A549 (cell line): ENCODE results near the gene EVI2A. TPM values are rescaled to one million over a fixed set of nuclear protein-coding genes. Genes with fewer than 3 reads are reported as not detected.
"Not testable (repeated sequence)": the region's sequence is repeated elsewhere in the genome, so short reads cannot be mapped to it uniquely, and the experiment has no call there.

Experiments used
- ATAC-seq, 2 experiments: fragments of 200-7000 bp in 1 of 2; fragments of >200 bp in 1 of 2; cut with Nextera tagmentation in 1 of 2; cut with Tn5 transposase in 1 of 2; 3 replicates each; pipeline versions ENCODE4 v1.8.0 to v1.9.1; 2018 to 2020; ENCODE audit warnings: mild to moderate bottlenecking in 1 of 2, moderate library complexity in 1 of 2
- CTCF ChIA-PET: fragments of 300-600 bp; sonication (Branson Sonifier 250); formaldehyde crosslinking; extraction: SDS; loops from one replicate; lab custom pipeline; 2021; ENCODE audit warnings: antibody characterized with exemption, inconsistent platforms; lab: Yijun Ruan, JAX
- POLR2A ChIA-PET: fragments of 350-600 bp; formaldehyde crosslinking; extraction: SDS; loops from one replicate; lab custom pipeline; 2021; ENCODE audit warnings: antibody characterized with exemption, inconsistent platforms; lab: Yijun Ruan, JAX
- DNase-seq, 2 experiments: peaks; one replicate each; pipeline versions ENCODE4 v3.0.0 to v3.0.0-alpha.2; 2011 to 2016; ENCODE audit warnings: low read depth in 1 of 2, low spot score in 1 of 2
- FAIRE-seq: peaks from 2 replicates; lab custom pipeline; 2011; peaks lifted over from hg19 to GRCh38; lab: Jason Lieb, UNC
- H3K27ac ChIP-seq, 2 experiments: fragments of >200 bp; sonication (Bioruptor Twin); formaldehyde crosslinking; 3 replicates each; pipeline ENCODE4 v1.5.1; 2016 to 2017
- H3K4me1 ChIP-seq: fragments of >200 bp; sonication (Bioruptor Twin); formaldehyde crosslinking; 3 replicates; pipeline ENCODE4 v1.6.1; 2016
- H3K4me2 ChIP-seq: fragments of >200 bp; sonication (Bioruptor Twin); formaldehyde crosslinking; 3 replicates; pipeline ENCODE4 v1.6.1; 2016
- H3K4me3 ChIP-seq: fragments of >200 bp; sonication (Bioruptor Twin); formaldehyde crosslinking; 3 replicates; pipeline ENCODE4 v1.5.1; 2016
- H3K9me3 ChIP-seq: fragments of >200 bp; sonication (Bioruptor Twin); formaldehyde crosslinking; 3 replicates; pipeline ENCODE4 v1.6.1; 2016
- CBX8 ChIP-seq: fragments of 200-600 bp; sonication (generic); IDR thresholded peaks from 2 replicates; pipeline ENCODE4 v1.6.1; 2016
- EHMT2 ChIP-seq: fragments of 200-600 bp; sonication (generic); IDR thresholded peaks from 2 replicates; pipeline ENCODE4 v1.6.1; 2016; ENCODE audit warnings: antibody characterized with exemption, low read depth, mild to moderate bottlenecking, moderate library complexity
- EP300 ChIP-seq, 2 experiments: fragments of >200 bp; sonication (Bioruptor Twin); formaldehyde crosslinking; IDR thresholded peaks; 2 replicates in 1 of 2; 3 replicates in 1 of 2; pipeline ENCODE4 v1.6.1; 2016 to 2017
- GATA3 ChIP-seq: IDR thresholded peaks from 2 replicates; pipeline ENCODE4 v1.6.1; 2012; ENCODE audit warnings: borderline replicate concordance
- KDM1A ChIP-seq: fragments of 200-600 bp; sonication (generic); IDR thresholded peaks from 2 replicates; pipeline ENCODE4 v1.6.1; 2016; ENCODE audit warnings: low read depth, mild to moderate bottlenecking
- KDM5A ChIP-seq: fragments of 200-600 bp; sonication (generic); IDR thresholded peaks from 2 replicates; pipeline ENCODE4 v1.6.1; 2016; ENCODE audit warnings: antibody characterized with exemption, mild to moderate bottlenecking
- MAFK ChIP-seq: fragments of 450-650 bp; IDR thresholded peaks from 2 replicates; pipeline ENCODE4 v1.6.1; 2014; ENCODE audit not compliant: partially characterized antibody
- MAZ ChIP-seq: fragments of 150-350 bp; IDR thresholded peaks from 2 replicates; pipeline ENCODE4 v1.6.1; 2014; ENCODE audit warnings: antibody characterized with exemption, low read depth, low read length, borderline replicate concordance
- PHF8 ChIP-seq: fragments of 200-600 bp; sonication (generic); IDR thresholded peaks from 2 replicates; pipeline ENCODE4 v1.6.1; 2016; ENCODE audit warnings: low read depth, mild to moderate bottlenecking, antibody characterized with exemption, moderate library complexity, borderline replicate concordance
- RAD21 ChIP-seq, 2 experiments: fragments of >200 bp in 1 of 2; sonication (Bioruptor Twin) in 1 of 2; formaldehyde crosslinking in 1 of 2; IDR thresholded peaks in 1 of 2; conservative IDR thresholded peaks in 1 of 2; 2 replicates in 1 of 2; 3 replicates in 1 of 2; pipeline ENCODE4 v1.6.1; 2012 to 2018; ENCODE audit warnings: inconsistent platforms in 1 of 2
- RCOR1 ChIP-seq: fragments of 150-350 bp; IDR thresholded peaks from 2 replicates; pipeline ENCODE4 v1.6.1; 2014; ENCODE audit warnings: antibody characterized with exemption, low read length, low read depth
- RNF2 ChIP-seq: fragments of 200-600 bp; sonication (generic); IDR thresholded peaks from 2 replicates; pipeline ENCODE4 v1.6.1; 2016; ENCODE audit warnings: low read depth, mild to moderate bottlenecking, antibody characterized with exemption, moderate library complexity, borderline replicate concordance
- ZC3H11A ChIP-seq: fragments of 450-650 bp; IDR thresholded peaks from 2 replicates; pipeline ENCODE4 v1.6.1; 2014; ENCODE audit warnings: antibody characterized with exemption, mild to moderate bottlenecking
- WGBS: methylation state at CpG from one replicate; pipeline ENCODE4 v1.1.6; 2017; ENCODE audit errors: missing lambda C conversion rate; 5-methylcytosine and 5-hydroxymethylcytosine counted together
- polyA plus RNA-seq, 4 experiments: library from polyadenylated mRNA; depleted of rRNA in 3 of 4; stranded (reverse); fragments of >200 nt; fragmentation: RNase III in 1 of 4; extraction: RNeasy Plus Mini Kit Qiagen cat#74134 plus additional on column Dnase treatment in 1 of 4; gene quantifications; 2 replicates in 3 of 4; 3 replicates in 1 of 4; pipeline ENCODE4 v1.2.3, GENCODE V29; 2011 to 2017
- TF ChIP-seq, protein P1 (sequence below): IDR thresholded peaks from 2 replicates; pipeline ENCODE4 v1.6.1; 2012
- TF ChIP-seq, protein P2 (sequence below): fragments of >200 bp; sonication (Bioruptor Twin); formaldehyde crosslinking; IDR thresholded peaks from 3 replicates; pipeline ENCODE4 v1.6.1; 2016

The EVI2A gene
- polyA plus RNA-seq, 2 of the 4 experiments (the other 2 are of a cell fraction), result not detected

DNA sequence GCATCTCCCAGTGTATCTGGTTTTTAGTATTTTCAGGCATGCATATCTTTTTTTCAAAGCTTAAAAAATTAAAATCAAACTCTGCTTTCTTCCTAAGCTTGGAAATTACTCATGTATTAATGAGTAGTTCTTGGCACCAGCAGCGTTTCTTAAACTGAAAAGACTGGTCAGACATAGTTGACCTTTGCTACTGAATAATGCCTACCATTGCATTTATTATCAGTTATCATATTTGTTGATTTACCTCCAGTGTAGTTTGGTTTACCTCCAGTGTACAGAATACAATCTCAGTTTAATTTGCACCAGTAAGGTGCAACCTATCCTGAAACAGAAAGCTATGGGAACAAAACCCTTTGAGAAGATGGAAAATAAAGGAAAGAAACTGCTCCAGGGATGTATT lies 34.5 kb upstream of the EVI2A start:
- ATAC-seq, result no peak
- Histone ChIP-seq H3K4me1 (peaks cover 10% of the 10 kb centered on the region; the same call in 2 of the 3 replicates), H3K4me2 (no peak overlapping the region)
- CTCF ChIA-PET, result interaction anchor here (0.8 to 1.6 kb wide), 4 partner anchors 8 to 487 kb away, joined by 3 to 5 read pairs (median 4); no protein-coding TSS in a partner anchor
- no peak for TF ChIP-seq CBX8
- TF ChIP-seq MAFK, result peak; percentile 64
- TF ChIP-seq, all 56 proteins: peak for 1
- FAIRE-seq, result peak; percentile 46
- no peak for DNase-seq
- Histone ChIP-seq H3K4me3 (no peak overlapping the region), H3K9me3 (no peaks in the 10 kb centered on the region), H3K27ac (no peak overlapping the region)
- POLR2A ChIA-PET, result no interaction called here
- 83% methylated on average over 1 of the region's 1 CpG for WGBS

DNA sequence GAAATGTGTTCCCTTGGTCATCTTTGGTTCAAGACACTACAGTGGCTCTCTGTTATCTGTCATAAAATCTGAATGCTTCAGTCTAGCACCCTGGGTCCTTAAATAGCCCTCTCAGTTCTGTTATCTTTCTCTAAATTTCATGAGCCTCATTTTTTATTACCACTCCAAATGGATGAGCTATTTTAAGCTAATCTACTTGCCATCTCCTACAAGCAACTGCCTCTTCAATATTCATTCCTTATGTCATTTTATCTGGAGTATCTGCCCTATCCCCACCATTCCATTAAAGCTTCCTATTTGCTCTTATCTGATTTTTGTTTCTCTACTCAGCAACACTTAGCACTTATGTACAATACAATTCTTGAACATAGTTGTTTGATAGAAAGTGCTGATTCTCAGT lies 28.0 kb upstream of the EVI2A start:
- Histone ChIP-seq H3K4me1 (no peaks in the 10 kb centered on the region), H3K27ac (no peak overlapping the region), H3K4me3 (no peak overlapping the region), H3K4me2 (no peak overlapping the region)
- no peak for DNase-seq
- POLR2A ChIA-PET, result no interaction called here
- ATAC-seq, result no peak
- FAIRE-seq, result no peak
- TF ChIP-seq, protein P1, sequence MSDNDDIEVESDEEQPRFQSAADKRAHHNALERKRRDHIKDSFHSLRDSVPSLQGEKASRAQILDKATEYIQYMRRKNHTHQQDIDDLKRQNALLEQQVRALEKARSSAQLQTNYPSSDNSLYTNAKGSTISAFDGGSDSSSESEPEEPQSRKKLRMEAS, result no peak
- TF ChIP-seq EHMT2 (no peak), KDM5A (no peak), RNF2 (no peak), MAZ (no peak), PHF8 (no peak), RAD21 (conservative IDR thresholded peaks at IDR 0.05 in 1 of 2, IDR thresholded peaks at IDR 0.05 in 1 of 2) (no peak), KDM1A (no peak), ZC3H11A (no peak), RCOR1 (no peak), EP300 (IDR thresholded peaks at IDR 0.05) (no peak), CBX8 (no peak)
- TF ChIP-seq, protein P2, sequence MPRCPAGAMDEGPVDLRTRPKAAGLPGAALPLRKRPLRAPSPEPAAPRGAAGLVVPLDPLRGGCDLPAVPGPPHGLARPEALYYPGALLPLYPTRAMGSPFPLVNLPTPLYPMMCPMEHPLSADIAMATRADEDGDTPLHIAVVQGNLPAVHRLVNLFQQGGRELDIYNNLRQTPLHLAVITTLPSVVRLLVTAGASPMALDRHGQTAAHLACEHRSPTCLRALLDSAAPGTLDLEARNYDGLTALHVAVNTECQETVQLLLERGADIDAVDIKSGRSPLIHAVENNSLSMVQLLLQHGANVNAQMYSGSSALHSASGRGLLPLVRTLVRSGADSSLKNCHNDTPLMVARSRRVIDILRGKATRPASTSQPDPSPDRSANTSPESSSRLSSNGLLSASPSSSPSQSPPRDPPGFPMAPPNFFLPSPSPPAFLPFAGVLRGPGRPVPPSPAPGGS, result no peak
- TF ChIP-seq, all 56 proteins: peak for 0
- CTCF ChIA-PET, result no interaction called here
- H3K9me3 ChIP-seq, result no peaks in the 10 kb centered on the region

- 89% methylated on average over 16 of the region's 34 CpGs for WGBS
Observed at GRCh38 chr17:31345191-31345747, 23.8 kb upstream of the EVI2A start.

GRCh38 chr17:31339906-31340661 lies 18.7 kb upstream of the EVI2A start:
- ChIA-PET POLR2A (no interaction called here), CTCF (interaction anchor here (0.6 to 1.5 kb wide), 7 partner anchors 33 to 1000 kb away, joined by 3 read pairs; no protein-coding TSS in a partner anchor)
- H3K4me3 ChIP-seq, result no peak overlapping the region
- DNase-seq (no peak), FAIRE-seq (peak; percentile 88), ATAC-seq (no peak; a peak in 1 of 6 replicates)
- H3K4me2 ChIP-seq, result no peak overlapping the region
- no peaks in the 10 kb centered on the region for H3K9me3 ChIP-seq
- 87% methylated on average over 6 of the region's 6 CpGs for WGBS
- no peak for TF ChIP-seq GATA3
- TF ChIP-seq PHF8, result 0 out of 2 replicates have a peak, but pooled peaks have one; percentile 18
- no peaks in the 10 kb centered on the region for H3K4me1 ChIP-seq
- H3K27ac ChIP-seq, result no peak overlapping the region

More at GRCh38 chr17:31345191-31345747, 23.8 kb upstream of the EVI2A start:
- POLR2A ChIA-PET, H3K4me2 ChIP-seq, H3K4me3 ChIP-seq, H3K27ac ChIP-seq, FAIRE-seq, H3K4me1 ChIP-seq, CTCF ChIA-PET, DNase-seq, H3K9me3 ChIP-seq: not testable (repeated sequence)
- ATAC-seq, result peak in 1 of 2 experiments; percentile 77; a peak in 5 of 6 replicates
